Activated CD8-positive, alpha-beta memory T cell treated with anti-CD3 and anti-CD28 coated beads for 24 hours (primary cell): ENCODE measurements around the gene SPC24.
"Not testable (repeated sequence)": the region's sequence is repeated elsewhere in the genome, so short reads cannot be mapped to it uniquely, and the experiment has no call there.

ENCODE experiments used
- DNase-seq: peaks from one replicate; pipeline ENCODE4 v3.0.0-alpha.2; 2020

Gene SPC24

GRCh38 chr19:11164296-11164695, 8.7 kb upstream of the SPC24 start:
- no peak for DNase-seq

DNA sequence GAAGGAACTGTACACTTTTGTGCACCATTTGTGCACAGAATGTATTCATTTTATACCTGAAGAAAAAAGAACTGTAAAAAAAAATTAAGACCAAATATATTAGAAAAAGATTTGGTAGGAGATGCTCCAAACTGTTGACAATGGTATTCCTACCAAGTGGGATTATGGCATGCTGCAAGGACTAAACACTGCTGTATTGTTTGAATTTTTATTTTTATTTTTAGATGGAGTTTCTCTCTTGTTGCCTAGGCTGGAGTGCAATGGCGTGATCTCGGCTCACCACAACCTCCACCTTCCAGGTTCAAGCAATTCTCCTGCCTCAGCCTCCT, 4.8 kb upstream of the SPC24 start:
- not testable (repeated sequence) for DNase-seq

GRCh38 chr19:11159598-11160439, 4.2 kb upstream of the SPC24 start:
- no peak for DNase-seq

- no peak for DNase-seq
Measured at GRCh38 chr19:11154683-11155047, 917 bp downstream of the SPC24 start.

GRCh38 chr19:11152318-11153062, 3.1 kb downstream of the SPC24 start:
- DNase-seq = no peak

DNA sequence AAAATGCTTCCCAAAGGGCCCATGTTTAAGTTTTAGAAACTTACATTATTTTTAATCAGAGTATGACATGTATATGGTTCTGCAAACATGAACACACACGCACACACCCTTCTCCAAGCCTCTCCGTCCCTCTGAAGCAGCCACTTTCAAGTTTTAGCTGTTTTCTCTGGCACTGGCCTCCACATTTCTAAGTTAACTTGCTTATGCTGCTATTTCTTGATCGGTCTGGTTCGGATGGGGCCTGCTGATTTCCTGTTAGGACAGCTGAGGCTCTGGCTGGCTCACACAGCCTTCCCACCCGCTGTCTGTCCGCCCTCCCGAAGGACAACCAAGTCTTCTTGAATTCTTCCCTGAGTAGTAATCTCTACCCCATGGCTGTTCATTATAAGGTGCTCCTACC, 4.4 kb downstream of the SPC24 start:
- DNase-seq = no peak

GRCh38 chr19:11148001-11148400, 7.6 kb downstream of the SPC24 start:
- no peak for DNase-seq

DNA sequence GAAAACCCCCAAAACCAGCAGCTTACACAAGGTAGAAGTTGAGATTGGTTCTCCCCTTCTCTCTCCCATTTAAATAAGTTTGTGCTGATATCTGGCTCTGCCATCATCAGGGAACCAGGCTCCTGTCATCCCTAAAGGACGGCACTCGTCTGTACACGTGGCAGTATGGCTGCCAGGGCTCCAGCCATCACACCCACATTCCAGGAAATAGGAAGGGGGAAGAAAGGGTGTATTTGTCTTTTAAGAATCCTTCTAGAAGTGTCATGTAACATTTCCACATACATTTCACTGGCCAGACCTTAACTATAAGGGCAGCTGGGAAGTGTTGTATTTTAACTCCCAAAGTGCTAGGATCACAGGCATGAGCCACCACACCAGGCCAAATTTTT, 10.1 kb downstream of the SPC24 start:
- DNase-seq = no peak

DNA sequence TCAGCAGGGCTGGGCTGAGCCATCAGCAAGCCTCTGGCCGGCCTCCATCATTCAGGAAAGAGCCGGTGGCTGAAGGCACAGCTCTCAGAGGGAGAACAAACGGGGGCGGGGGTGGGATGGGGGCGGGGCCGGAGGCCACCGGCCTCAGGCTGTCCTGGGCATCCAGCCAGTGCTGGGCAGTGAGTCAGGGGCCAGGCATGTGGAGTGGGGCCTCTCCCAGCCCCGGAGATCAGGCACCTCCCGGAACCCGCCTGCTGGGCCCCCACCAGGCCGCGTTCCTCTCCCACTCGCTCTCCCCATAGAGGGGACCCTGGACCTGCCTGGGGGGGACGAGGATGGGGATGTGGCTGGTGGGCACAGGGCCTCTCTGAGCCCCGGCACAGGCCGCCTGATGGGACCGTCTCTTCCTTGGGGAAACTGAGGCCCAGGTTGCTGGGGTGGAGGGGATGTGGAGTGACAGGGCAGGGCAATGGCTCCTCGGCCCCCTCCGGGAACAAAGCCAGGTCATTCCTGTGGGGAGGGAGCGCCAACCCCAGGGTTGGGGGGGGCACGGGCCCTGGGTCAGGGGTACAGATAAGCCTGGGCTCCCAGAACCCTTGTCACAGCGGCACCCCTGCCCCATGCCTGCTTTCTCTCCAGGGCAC, 12.9 kb downstream of the SPC24 start:
- no peak for DNase-seq

DNA sequence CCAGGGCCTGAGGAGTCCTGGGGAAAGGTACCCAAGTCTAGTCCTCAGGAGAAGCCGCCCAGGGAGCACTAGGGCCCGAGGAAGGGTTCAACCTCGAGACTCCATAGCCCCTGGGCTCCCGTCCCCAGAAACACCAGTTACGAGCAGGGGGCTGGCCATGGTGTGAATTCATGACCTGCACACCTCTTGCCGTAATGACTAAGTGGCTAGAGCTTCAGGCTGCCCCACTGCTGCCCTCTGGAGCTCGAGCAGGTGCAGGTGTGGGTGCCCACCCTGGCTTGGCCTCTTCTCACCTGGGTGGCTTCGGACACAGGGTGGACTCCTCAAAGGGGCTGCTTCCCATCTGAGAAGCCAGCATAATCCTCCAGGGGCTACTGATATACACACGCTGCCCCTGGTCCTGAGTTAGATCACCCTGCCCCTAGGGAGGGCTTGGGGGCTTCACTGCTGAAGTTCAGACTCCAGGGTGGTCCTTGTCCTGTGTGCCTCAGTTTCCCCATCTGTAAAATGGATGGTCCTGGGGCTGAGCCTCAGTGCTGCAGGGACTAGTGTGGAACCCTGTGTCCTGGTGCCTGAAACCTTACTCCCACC, 13.6 kb downstream of the SPC24 start:
- no peak for DNase-seq

GRCh38 chr19:11140896-11141295, 14.7 kb downstream of the SPC24 start:
- no peak for DNase-seq

- not testable (repeated sequence) for DNase-seq
Measured at GRCh38 chr19:11140023-11140538, 15.5 kb downstream of the SPC24 start.

- DNase-seq = no peak
Measured at GRCh38 chr19:11138601-11139300, 16.8 kb downstream of the SPC24 start.

- peak; percentile 77 for DNase-seq
Measured at GRCh38 chr19:11137542-11138384, 17.8 kb downstream of the SPC24 start.

DNA sequence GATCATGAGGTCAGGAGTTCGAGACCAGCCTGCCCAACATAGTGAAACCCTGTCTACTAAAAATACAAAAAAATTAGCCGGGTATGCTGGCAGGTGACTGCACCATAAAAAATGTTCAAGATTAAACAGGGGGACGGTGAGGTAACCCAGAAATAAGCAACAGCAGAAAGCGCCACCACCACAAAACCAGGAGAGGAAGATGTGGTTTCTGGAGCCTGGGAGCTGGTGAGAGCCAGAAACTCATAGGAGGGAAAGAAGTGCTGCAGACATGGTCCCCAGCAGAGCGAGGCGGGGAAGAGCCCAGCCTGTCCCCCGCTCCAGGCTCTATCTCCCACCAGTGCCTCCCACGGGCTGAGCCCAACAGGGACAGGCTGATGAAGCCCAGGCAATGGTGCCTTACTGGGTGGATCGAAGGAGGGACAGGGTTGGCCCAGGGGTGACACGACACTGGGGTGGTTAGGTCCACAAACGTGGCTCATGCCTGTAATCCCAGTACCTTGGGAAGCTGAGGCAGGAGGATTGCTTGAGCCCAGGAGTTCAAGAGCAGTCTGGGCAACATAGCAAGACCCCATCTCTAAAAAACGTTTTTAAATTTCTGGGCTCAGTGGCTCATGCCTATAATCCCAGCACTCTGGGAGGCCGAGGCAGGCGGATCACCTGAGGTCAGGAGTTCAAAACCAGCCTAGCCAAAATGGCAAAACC, 19.0 kb downstream of the SPC24 start:
- DNase-seq = no peak

DNA sequence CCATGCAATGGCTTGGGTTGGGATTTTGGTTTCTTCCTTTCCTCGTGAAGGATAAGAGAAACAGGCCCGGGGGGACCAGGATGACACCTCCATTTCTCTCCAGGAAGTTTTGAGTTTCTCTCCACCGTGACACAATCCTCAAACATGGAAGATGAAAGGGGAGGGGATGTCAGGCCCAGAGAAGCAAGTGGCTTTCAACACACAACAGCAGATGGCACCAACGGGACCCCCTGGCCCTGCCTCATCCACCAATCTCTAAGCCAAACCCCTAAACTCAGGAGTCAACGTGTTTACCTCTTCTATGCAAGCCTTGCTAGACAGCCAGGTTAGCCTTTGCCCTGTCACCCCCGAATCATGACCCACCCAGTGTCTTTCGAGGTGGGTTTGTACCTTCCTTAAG, 24.1 kb downstream of the SPC24 start:
- DNase-seq = no peak

DNA sequence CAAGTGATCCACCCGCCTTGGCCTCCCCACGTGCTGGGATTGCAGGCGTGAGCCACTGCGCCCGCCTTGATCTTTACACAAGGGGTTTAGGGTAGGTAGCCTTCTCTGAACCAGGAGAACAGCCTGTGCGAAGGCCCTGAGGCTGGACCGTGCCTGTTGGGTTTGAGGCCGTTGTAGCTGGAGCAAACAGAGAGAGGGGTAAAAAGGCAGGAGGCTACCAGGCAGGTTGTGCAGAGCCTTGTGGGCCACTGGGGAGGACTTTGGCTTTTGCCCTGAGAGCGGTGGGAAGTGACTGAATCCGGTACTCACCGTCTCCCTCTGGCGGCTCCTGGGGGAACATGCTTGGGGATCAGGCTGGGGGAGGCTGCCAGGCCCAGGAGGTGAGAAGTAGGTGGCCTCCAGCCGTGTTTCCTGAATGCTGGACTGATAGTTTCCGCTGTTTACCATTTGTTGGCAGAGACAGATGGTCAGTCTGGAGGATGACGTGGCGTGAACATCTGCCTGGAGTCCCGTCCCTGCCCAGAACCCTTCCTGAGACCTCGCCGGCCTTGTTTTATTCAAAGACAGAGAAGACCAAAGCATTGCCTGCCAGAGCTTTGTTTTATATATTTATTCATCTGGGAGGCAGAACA, 24.6 kb downstream of the SPC24 start:
- peak; percentile 88 for DNase-seq

DNA sequence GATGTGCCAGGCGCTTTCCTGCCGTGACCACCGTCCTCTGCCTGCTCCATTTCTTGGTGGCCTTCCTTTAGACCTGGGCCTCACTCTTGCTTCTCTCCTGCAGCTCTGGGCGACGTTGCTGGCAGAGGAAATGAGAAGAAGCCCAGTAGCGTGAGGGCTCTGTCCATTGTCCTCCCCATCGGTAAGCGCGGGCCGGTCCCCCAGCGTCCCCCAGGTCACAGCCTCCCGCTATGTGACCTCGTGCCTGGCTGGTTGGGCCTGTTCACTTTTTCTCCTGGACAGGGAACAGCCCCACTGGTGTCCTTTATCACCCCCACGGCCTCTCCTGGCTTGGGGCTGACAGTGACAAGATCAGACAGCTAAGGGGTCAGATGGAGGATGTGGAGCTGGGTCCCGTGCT, 27.7 kb downstream of the SPC24 start:
- DNase-seq = no peak

DNA sequence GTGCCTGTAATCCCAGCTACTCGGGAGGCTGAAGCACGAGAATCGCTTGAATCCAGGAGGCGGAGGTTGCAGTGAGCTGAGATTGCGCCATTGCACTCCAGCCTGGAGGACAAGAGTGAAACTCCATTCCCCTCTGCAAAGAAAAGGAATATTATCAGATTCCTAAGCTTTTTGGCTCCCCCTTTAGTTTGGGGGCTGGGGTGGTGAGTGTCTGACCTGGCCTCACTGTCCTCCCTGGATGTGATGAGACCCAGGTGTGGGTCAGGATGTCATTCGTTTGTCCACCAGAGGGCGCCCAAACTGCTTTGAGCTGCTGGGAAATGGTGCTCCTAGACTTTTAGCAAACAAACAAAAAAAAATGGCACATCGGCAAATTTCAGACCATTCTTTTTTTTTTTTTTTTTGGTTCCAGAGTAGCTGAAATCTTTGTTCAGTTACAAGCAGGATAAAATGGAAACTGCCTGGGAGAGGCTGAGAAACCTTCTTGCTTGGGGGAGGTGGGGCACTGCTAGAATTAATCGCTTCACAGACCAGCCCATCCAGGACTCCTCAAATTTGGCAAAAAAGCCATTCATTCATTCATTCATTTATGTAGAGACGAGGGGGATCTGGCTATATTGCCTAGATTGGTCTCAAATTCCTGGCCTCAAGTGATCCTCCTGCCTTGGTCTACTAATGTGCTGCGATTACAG, 29.4 kb downstream of the SPC24 start:
- DNase-seq = peak; percentile 89

- DNase-seq = not testable (repeated sequence)
Measured at GRCh38 chr19:11124157-11124556, 31.4 kb downstream of the SPC24 start.
